ENCODE measurements around the gene LIPC.
A peak's percentile ranks its signal among the peaks of the same experiment; 100 is the strongest.

The LIPC gene

DNA sequence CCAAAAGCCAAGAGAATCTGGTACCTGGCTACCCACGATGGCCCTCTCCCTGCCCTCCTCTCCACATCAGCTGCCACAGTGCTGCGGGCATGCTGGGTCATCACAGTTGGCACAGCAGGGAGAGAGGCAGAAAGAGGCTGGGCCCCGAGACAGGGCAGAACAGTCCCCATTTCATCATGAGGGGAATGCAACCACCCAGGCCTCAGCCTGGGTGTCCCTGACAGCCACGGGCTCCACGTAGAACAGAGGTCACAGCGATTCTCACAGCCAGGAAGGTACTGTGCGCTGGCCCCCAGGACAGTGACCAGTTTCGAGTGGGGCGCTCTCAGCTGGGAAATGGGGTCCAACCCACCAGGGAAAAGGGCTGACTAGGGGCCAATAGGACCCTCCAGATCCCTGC, 6.3 kb downstream of the LIPC start:
- DNase-seq, result no peak

DNA sequence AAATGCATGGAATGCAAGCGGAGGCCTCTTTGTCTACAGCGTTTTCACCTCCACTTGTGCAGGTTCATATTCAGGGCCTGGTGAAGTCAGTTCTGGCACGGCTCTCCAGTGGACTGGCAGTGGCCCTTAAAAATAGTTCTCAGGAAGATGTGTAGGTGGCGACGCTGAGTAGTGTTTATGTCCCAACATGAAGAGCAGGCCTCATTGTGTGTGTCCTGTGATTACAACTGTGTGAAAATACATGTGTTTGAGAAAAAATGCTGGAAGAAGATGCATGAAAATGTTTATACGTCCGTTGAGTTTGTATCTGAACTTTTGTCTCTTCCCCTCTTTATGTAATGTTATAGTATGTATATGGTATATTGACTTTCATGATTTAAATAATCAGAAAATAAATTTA, 7.2 kb downstream of the LIPC start:
- DNase-seq, result peak; percentile 65

- no peak for DNase-seq
These were observed 8.5 kb downstream of the LIPC start for GRCh38 chr15:58440158-58440910.

DNA sequence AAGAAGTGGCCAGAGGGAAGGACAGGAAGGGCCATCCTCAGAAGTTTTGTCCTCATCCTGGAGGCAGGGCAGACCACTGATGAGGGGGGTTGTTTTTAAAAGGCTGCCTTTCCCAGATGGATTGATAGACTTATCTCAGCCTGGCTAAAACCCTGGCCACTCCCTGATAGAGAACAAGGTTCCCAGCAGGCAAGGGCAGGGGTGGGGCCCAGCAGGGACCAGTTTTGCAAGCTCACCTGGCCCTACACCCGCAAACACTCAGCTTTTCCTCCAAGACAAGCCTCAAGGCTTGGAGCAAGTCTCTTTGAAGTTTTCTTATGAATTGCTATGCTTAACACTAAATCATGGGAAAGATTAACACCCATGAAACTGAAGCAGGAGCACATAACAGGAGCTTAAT, 9.1 kb downstream of the LIPC start:
- DNase-seq, result no peak

DNA sequence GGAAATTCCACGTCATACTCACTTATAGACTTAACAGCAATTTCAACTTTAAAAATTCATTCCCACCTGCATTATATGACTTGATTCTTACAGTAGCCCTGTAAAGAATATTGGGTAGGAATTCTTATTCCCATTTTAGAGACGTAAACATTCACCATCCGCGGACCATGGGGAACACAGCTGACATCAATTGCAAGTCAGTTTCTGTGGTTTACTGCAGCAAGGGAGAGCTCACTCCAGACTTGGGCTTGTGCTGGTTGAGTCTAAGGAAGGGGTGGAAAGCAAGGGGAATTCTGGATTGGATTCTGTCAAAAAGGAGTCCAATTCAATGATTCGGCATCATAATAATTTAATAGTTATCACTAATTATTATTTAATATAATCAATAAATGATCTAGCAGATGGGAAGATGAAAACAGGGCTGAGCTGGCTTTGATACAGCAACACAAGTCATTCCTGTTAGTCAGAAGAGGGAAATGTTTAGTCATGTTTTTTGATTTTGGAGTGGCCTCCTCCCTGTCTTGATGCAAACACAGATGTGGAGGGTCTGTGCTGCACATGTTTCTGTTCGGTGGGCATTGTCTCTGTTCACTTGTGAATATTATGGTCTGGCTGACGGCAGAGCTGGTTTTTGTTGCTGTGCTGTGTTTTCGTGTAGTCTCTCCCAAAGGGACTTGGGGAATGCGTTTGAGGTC, 9.7 kb downstream of the LIPC start:
- no peak for DNase-seq

GRCh38 chr15:58442122-58442521, 10.3 kb downstream of the LIPC start:
- no peak for DNase-seq

- no peak for DNase-seq
These were observed 11.5 kb downstream of the LIPC start for GRCh38 chr15:58443308-58443707.

DNA sequence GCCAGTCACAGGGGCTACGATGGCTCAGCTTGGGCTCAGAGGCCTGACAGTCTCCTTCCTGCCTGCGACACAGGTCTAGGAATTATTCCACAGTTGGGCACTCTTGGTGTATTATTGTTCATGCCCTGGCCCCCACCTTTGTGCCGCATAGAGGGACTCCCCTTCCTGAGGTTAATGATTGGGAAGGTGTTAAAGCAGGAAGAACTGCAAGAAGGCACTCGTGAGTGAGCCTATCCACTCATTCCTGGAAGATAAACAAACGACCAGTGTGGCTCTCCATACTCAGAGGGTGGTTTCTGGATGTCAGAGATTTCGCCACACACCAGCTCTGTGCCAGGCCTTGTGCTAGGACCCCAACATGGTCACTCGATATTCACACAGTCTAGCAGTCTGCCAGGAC, 12.3 kb downstream of the LIPC start:
- no peak for DNase-seq

- peak; percentile 70 for DNase-seq
These were observed 13.0 kb downstream of the LIPC start for GRCh38 chr15:58444658-58445332.

- DNase-seq, result no peak
These were observed 14.1 kb downstream of the LIPC start for GRCh38 chr15:58445865-58446264.

- no peak for DNase-seq
These were observed 14.7 kb downstream of the LIPC start for GRCh38 chr15:58446521-58446920.

DNA sequence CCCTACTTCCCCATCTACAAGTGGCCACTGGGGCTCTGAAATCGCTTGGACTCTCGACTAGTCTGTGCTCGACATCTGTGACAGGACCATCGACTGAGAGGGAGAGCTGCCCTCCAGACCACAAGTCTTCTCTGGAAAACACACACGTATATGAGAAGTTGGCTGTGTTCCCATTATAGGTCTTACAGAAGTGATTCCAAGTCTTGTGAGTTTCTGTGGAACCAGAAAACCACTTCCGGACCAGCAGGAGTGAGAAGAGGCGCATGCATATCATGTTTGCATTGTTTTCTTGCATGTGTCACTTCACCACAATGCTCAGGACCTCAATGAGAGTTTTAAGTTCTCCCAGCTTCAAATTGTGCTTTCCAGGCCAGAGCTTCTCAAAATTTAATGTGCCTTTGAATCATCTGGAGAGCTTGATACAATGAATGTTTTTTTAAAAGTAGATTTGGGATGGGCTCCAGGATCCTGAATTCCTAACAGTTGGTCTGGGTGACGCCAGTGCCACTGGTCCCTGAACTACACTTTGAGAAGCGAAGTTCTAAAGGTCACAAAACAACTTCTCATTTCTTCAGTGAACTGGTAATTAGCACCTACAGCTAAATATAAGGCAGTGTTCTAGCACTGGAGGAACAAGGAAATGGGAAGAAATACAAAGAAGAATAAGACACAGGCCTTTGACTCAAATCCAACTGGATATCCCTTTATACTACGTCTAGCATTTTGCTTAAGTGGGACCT, 15.7 kb downstream of the LIPC start:
- DNase-seq, result no peak

DNA sequence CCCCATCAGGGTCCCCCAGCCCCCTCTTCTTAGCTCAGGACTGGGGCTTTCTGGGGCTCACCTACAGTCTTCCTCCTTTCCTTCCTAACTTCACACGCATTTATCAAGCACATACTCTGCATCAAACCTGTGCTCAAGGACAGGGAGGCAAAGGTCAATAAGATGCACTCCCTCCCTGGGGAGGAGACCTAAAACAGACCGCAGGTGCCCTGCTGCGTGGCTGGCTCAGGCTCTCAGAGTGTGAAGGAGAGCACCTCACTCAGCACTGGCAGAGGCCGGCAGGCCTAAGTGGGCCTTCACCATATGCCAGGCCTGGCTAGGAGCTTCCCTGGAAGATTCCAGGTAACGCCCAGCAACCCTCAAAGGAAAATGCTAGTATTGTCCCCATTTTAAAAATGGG, 16.5 kb downstream of the LIPC start:
- DNase-seq, result no peak

GRCh38 chr15:58448906-58449305, 17.1 kb downstream of the LIPC start:
- no peak for DNase-seq

DNA sequence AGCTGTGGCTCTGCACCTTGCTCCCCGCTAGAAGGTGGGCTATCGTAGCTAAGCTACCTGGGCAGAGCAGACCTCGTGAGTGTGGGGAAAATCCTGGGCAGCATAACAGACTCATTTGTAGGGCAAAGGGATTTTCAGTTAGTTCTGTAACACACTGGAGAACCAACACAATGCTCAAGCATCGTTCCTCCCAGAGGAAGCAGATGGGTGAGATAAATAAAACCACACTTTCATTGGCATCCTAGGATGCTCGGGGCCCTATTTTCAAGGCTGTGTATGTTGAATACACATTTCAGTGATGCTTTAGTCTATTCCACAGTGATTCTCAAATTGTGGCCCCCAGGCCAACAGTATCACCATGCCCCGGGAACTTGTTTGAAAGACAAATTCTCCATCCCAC, 20.0 kb downstream of the LIPC start:
- no peak for DNase-seq

GRCh38 chr15:58452775-58453174, 21.0 kb downstream of the LIPC start:
- DNase-seq, result no peak

DNA sequence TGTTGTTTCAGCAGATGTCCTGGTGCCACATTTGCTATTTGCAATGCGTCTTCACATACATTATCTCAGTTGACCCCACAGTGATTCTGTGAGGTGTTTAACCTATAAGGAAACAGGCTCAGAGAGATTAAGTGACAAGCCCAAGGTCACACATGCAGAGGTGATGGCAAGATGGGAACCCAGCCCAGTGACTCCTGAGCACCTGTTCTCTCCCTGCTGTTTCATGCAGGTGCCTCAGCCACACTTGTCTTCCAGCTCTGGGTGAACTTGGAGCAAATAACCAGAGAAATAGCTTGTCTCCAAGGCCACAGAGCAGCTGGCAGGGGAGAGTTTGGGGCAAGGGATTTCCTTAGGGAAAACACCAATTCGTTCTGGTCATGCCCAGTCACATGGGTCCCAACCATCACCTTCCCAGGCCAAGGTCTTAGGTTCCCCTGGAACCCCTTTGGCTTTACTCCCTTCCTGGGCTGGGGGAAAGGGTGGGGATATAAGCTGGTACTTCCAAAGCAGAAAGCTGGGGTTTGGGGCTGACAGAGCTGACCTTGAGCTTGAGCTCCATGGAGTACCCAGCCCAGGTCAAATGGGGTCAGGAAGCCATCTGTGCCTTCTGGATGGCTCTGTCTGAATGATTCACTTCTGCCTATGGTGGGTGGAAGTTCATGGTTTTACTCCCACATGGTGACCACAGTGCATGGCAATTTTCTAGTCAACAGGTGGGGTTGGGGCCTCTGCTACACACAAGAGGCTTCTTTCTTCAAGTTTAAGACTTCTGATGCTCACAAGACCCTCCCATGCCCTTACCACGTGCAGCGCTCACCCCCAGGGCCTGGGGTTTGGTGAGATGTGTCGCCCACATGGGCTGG, 22.4 kb downstream of the LIPC start:
- DNase-seq, result no peak

DNA sequence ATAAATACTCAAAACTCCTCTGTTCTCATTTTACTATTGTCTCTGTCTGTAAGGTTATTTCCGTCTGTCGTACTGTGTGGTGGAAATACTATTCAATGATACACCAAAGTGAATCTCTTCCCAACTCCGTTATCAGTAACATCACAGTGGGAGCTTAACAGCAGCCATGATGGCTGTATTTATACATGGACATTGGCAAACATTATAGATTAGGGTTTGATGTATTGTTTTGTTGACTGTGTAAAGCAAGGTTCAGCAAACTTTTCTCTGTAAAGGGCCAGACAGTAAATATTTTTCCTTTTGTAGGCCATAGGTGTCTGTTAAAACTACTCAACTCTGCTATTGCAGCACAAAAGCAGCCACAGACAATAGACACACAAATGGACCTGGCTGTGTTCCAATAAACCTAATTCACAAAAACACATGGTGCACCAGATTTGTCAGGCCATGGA, 23.2 kb downstream of the LIPC start:
- no peak for DNase-seq

- DNase-seq, result no peak
These were observed 25.7 kb downstream of the LIPC start for GRCh38 chr15:58457466-58457965.

DNA sequence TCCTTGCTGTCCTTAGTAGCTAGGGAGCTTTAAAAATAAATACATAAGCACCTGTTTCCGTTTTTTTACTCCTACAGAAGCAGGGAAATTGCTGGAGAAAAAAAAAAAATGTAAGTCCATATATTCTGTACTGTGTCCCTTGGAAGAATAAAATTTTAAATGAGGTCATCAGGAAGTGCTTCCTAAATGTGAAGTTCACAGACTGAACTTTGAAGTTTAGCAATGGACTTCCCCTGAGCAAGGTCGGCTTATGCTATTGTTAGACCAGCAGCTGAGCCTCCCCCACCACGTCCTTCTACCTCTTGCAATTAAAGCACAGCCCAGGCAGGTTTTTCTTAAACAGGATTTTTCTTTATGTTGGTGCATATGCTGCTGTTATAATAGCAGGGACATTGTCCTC, 26.3 kb downstream of the LIPC start:
- no peak for DNase-seq

DNA sequence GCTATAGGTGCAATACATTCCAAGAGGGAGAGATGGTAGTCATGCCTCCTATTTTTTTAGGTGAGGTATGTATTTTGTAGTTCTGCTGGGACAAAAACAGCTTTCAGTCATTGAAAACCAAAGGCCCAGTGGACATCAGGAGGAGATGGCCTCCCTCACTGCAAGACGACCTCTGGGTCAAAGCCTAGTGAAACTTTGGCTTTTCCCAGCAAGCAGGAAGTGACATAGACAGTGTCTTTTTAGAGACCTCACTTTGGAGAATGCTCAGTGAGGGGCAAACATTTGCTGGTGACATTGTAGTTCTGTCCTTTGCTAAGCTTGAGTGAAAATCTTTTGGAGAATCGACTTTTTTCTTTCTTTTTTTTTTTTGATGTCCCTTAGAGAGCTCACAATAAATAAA, 27.3 kb downstream of the LIPC start:
- no peak for DNase-seq

- DNase-seq, result no peak
These were observed 27.8 kb downstream of the LIPC start for GRCh38 chr15:58459560-58459959.

Measured in NCI-H446 treated with DMSO at 0.1 percent for 48 hours (cell line).